Measurements from ENCODE around the gene FAR1. TPM values are rescaled to one million over a fixed set of nuclear protein-coding genes. Genes with fewer than 3 reads are reported as not detected.
"Not testable (repeated sequence)": the region's sequence is repeated elsewhere in the genome, so short reads cannot be mapped to it uniquely, and the experiment has no call there.

Gene FAR1, protein sequence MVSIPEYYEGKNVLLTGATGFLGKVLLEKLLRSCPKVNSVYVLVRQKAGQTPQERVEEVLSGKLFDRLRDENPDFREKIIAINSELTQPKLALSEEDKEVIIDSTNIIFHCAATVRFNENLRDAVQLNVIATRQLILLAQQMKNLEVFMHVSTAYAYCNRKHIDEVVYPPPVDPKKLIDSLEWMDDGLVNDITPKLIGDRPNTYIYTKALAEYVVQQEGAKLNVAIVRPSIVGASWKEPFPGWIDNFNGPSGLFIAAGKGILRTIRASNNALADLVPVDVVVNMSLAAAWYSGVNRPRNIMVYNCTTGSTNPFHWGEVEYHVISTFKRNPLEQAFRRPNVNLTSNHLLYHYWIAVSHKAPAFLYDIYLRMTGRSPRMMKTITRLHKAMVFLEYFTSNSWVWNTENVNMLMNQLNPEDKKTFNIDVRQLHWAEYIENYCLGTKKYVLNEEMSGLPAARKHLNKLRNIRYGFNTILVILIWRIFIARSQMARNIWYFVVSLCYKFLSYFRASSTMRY
- 14.0 TPM for polyA plus RNA-seq

DNA sequence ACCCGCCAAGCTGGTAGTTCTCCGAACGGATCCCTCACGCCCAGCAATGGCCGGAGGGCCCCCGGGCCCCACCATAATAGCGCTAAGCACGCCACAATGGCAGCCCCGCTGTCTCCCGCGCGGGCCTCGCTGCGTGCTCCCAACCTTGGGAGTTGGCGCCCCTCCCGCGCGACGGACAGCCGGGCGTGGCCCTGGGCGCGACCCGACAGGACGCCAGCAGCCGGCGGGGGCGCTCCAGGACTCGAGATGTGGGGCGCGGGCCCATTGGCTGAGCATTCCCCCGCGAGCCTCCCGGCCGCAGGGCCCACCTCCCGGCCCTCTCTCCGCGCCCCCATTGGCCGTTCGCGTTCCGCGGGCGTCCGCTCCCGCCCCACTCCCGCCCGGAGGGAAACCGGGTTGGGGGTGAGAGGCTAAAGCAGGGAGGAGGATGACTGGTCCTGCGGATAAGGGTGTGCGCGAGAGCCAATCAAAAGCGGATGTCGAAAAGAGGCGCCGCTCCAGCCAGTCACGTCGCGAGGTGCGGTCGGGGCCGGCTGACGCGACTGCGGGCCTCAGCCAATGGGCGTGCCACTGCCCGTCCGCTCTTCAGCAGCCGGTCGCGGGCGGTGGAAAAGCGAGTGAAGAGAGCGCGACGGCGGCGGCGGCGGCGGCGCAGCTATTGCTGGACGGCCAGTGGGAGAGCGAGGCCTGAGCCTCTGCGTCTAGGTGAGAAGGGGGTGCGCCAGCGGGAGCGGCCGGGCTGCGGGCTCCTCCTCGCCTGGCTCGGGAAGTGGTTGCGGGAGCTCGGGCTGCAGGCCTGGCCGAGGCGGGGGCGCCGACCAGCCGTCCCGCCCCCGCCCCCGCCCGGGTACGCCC is at the start of gene FAR1:
FAR1 (plus strand) TSS at position 567 of the 855 bp plus-strand sequence. CDS start 26,098 bp downstream, outside the sequence.
- peaks cover 28 to 41% (median 38%) of the 10 kb centered on the region in 3 donors for H3K4me1 Mint-ChIP-seq
- peak within 1 kb of the TSS; percentile 91 to 100 (median 97) for H3K4me3 Mint-ChIP-seq
- no peaks in the 10 kb centered on the region for H3K36me3 Mint-ChIP-seq

DNA sequence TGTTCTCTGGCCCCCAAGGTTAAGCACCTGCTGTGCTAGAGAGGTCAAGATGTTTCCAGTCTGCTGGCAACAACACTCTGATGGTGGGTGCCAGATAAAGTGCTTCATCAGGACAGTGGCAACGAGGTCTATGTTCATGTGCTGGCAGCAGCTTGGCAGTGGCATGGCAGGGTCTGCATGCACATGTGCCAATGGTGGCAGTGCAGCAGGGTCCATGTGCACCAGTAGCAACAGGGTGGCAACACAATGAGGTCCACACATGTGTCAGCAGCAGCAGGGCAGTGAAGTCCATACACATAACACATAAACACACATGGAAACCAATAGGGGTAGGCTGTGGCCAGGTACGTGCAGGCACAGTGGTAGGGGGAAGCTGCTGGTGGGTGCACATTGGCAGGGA is 48.4 kb upstream of the FAR1 start:
- no peak overlapping the region for H3K4me3 Mint-ChIP-seq
- no peaks in the 10 kb centered on the region for H3K4me1 Mint-ChIP-seq
- H3K27me3 Mint-ChIP-seq = peaks cover 1% of the 10 kb centered on the region
- H3K27ac Mint-ChIP-seq = no peak overlapping the region
- peaks cover 5 to 25% (median 22%) of the 10 kb centered on the region in 3 donors for H3K9me3 Mint-ChIP-seq
- no peaks in the 10 kb centered on the region for H3K36me3 Mint-ChIP-seq

More for the DNA sequence above, at the start of gene FAR1:
- H3K27ac Mint-ChIP-seq = peak within 1 kb of the TSS; percentile 76 to 96 (median 86)
- no peaks in the 10 kb centered on the region for H3K9me3 Mint-ChIP-seq
- no peaks in the 10 kb centered on the region for H3K27me3 Mint-ChIP-seq

DNA sequence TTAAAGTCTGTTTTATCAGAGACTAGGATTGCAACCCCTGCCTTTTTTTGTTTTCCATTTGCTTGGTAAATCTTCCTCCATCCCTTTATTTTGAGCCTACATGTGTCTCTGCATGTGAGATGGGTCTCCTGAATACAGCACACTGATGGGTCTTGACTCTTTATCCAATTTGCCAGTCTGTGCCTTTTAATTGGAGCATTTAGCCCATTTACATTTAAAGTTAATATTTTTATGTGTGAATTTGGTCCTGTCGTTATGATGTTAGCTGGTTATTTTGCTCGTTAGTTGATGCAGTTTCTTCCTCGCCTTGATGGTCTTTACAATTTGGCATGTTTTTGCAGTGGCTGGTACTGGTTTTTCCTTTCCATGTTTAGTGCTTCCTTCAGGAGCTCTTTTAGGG is 41.6 kb upstream of the FAR1 start:
- H3K4me3 Mint-ChIP-seq = peak overlapping the region in 1 of 4 donors; percentile 8
- not testable (repeated sequence) for H3K9me3 Mint-ChIP-seq, H3K27ac Mint-ChIP-seq, H3K27me3 Mint-ChIP-seq, H3K4me1 Mint-ChIP-seq, H3K36me3 Mint-ChIP-seq

DNA sequence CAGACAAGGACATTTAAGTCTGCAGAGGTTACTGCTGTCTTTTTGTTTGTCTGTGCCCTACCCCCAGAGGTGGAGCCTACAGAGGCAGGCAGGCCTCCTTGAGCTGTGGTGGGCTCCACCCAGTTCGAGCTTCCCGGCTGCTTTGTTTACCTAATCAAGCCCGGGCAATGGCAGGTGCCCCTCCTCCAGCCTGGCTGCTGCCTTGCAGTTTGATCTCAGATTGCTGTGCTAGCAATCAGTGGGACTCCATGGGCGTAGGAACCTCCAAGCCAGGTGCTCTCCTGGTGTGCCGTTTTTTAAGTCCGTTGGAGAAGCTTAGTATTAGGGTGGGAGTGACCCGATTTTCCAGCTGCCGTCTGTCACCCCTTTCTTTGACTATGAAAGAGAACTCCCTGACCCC is 39.8 kb upstream of the FAR1 start:
- not testable (repeated sequence) for H3K27ac Mint-ChIP-seq, H3K9me3 Mint-ChIP-seq, H3K36me3 Mint-ChIP-seq, H3K4me3 Mint-ChIP-seq, H3K27me3 Mint-ChIP-seq, H3K4me1 Mint-ChIP-seq

DNA sequence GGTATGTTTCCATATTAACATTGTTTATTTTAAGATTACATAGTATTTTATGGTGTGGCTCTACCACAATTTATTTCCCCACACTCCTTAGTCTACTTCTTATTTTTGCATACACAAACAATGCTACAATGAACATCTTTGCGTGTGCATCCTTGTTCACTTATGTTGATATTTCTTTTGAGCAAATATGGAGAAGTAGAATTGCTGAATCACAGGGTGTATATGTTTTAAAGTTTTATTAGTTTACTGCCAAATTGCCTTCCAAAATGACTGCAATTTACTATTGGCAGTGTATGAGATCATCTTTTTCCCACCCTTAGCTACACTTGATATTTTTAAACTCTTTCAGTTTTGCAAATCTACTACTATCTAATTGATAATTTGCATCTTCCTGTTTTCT is 38.7 kb upstream of the FAR1 start:
- H3K27me3 Mint-ChIP-seq = peaks cover 7% of the 10 kb centered on the region
- no peak overlapping the region for H3K4me3 Mint-ChIP-seq
- H3K4me1 Mint-ChIP-seq = peaks cover 0 to 2% (median 0%) of the 10 kb centered on the region in 3 donors
- H3K36me3 Mint-ChIP-seq = no peaks in the 10 kb centered on the region
- H3K9me3 Mint-ChIP-seq = peaks cover 1 to 7% (median 6%) of the 10 kb centered on the region in 3 donors
- no peak overlapping the region for H3K27ac Mint-ChIP-seq

DNA sequence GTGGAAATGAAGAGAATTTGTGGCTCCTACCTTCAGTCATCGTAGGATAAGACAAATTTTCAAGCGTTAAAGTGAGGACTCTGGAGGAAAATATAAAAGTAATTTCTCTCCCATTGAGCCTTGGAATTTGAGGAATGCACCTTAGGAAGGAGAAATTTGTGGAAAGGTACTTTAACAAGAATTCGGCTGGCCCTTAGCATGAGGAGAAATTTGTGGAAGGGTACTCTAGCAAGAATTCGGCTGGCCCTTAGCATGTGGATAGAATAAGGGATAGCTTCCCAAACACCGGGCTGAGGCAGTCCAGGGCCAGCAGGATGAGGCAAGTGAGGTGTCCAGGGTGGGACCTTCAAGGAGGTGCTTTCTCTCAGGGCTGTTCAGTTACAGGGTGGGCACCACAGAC is 33.2 kb upstream of the FAR1 start:
- H3K27ac Mint-ChIP-seq = no peak overlapping the region
- peaks cover 3% of the 10 kb centered on the region for H3K36me3 Mint-ChIP-seq
- peaks cover 4% of the 10 kb centered on the region for H3K27me3 Mint-ChIP-seq
- H3K9me3 Mint-ChIP-seq = peaks cover 0 to 11% (median 1%) of the 10 kb centered on the region in 3 donors
- H3K4me3 Mint-ChIP-seq = no peak overlapping the region
- H3K4me1 Mint-ChIP-seq = peaks cover 0 to 1% (median 0%) of the 10 kb centered on the region in 3 donors

DNA sequence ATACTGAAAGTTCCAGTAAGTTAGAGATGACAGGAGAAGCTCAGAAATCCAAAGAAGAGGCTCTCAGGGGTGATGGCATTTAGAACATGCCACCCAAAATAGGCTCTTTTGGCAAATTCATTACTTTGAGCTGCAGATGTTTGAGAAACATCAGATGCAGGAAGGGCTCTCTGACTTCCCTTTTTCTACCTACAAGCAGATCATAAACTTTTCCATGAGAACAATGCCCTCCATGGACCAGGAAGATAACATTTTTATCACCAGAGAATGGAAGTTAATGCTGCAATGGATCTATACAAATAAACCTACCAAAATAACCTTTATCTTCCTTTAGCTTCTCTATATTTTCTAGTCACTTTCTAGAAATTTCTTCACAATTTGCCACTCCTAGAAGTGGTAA is 32.7 kb upstream of the FAR1 start:
- H3K27me3 Mint-ChIP-seq = peaks cover 4% of the 10 kb centered on the region
- H3K36me3 Mint-ChIP-seq = peaks cover 3% of the 10 kb centered on the region
- peaks cover 0 to 11% (median 1%) of the 10 kb centered on the region in 3 donors for H3K9me3 Mint-ChIP-seq
- peaks cover 0 to 1% (median 0%) of the 10 kb centered on the region in 3 donors for H3K4me1 Mint-ChIP-seq
- H3K27ac Mint-ChIP-seq = no peak overlapping the region
- H3K4me3 Mint-ChIP-seq = no peak overlapping the region

DNA sequence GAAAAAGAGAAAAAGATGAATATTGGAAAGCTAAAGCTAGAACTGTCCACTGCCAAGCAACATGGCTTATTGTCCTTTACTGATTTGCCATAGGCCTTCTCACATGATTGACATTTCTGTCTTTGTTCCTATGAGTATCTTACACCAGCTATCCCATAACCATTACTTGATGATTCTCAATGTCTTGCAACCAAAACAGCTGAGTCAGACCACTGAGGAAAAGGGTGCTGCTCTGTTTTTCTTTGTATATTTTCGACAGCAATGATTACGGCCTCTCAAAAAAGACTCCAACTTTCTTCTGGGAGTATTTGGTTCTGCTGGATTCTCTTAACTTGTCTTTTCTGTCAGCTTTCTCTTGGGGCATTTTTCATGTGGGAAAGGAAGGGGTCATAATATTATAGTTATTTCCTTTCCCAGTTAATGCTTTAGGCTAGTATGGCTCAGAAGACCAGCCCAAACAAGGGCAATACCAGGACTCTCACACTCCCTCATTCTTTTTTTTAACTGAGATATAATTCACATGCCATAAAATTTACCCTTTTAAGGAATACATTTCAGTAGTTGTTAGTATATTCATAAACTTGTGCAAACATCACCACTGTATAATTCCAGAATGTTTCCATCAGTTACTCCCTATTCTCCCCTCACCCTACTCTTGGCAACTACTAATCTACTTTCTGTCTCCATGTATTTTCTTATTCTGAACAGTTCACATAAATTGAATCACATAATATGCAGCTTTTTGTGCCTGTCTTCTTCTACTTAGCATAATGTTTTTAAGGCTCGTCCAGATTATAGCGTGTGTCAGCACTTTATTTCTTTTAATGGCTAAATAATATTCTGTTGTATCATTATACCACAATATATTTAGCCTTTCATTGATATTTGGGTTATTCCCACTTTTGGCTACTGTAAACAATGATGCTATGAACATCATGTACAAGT is 31.1 kb upstream of the FAR1 start:
- peak overlapping the region in 1 of 3 donors; percentile 1 for H3K27ac Mint-ChIP-seq
- H3K27me3 Mint-ChIP-seq = peaks cover 5% of the 10 kb centered on the region
- H3K9me3 Mint-ChIP-seq = peaks cover 0 to 8% (median 1%) of the 10 kb centered on the region in 3 donors
- H3K4me1 Mint-ChIP-seq = peaks cover 0 to 1% (median 0%) of the 10 kb centered on the region in 3 donors
- H3K36me3 Mint-ChIP-seq = peaks cover 3% of the 10 kb centered on the region
- H3K4me3 Mint-ChIP-seq = no peak overlapping the region

DNA sequence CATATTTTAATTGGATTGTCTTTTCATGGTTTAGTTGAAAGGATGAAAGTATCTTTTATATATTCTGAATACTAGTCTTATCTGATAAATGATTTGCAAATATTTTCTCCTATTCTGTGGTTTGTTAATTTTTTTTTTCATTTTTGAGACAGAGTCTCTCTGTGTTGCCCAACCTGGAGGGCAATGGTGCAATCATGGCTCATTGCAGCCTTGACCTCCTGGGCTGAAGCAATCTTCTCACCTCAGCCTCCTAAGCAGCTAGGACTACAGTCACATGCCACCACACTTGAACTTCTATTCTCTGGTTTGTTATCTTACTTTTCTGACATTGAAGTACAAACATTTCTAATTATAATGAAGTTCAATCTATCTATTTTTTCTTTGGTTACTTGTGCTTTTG is 30.0 kb upstream of the FAR1 start:
- H3K36me3 Mint-ChIP-seq = peaks cover 3% of the 10 kb centered on the region
- peaks cover 5% of the 10 kb centered on the region for H3K27me3 Mint-ChIP-seq
- no peak overlapping the region for H3K27ac Mint-ChIP-seq
- H3K4me1 Mint-ChIP-seq = peaks cover 0 to 1% (median 0%) of the 10 kb centered on the region in 3 donors
- no peak overlapping the region for H3K4me3 Mint-ChIP-seq
- peaks cover 0 to 5% (median 1%) of the 10 kb centered on the region in 3 donors for H3K9me3 Mint-ChIP-seq

DNA sequence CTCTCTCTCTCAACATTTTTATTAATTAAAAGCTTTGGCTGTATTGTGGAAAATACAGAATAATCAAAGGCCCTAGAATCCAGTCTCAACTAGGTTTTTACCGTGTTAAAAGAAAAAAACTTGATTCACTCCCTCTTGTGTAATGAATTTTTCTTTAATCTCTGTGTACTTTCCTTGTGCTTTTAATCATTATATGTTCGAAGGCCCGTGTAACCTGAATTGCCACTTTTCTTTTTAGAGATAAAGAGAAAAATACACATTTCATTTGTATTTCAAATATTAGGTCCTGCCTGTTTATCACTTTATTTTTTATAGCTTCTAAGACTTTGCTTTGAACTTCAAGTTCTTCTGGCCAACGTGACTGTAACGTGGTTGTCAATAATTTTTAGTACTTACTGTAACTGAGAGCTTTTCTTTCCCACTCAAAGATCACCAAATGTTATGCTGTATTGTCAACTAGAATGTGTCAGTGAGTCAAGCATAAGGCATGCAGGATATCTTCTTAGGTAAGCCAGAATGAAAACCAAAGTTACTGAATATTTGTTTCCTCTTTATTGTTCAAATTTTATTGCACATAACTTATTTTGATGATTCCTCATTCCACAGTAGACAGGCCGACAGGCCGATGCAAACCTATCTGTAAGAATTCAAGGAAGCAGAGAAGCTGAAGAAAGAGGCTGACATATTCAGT is 23.3 kb upstream of the FAR1 start:
- Mint-ChIP-seq H3K4me1 (peaks cover 0 to 3% (median 0%) of the 10 kb centered on the region in 3 donors), H3K36me3 (no peaks in the 10 kb centered on the region), H3K4me3 (no peak overlapping the region), H3K27ac (no peak overlapping the region), H3K9me3 (peaks cover 0 to 2% (median 1%) of the 10 kb centered on the region in 3 donors), H3K27me3 (peaks cover 11% of the 10 kb centered on the region)

DNA sequence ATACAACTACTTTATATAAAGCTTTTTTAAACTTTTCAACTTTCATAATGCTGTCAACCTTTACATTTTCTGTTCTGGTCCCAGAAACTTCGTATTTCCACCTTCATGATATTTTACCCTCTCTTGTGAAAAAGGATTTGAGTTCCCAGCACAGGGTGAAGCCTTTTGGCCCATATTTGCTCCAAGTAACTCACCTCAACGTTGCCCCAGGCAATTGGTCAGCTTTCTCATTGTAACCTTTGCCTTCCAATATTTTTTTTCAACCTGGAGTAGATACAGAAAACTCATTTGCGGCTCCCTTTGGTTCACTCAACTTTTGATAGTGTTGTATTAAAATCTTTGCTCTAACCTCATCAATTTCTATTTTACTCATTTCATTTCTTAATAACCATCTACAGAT is 21.1 kb upstream of the FAR1 start:
- Mint-ChIP-seq H3K27me3 (peaks cover 22% of the 10 kb centered on the region), H3K9me3 (peaks cover 0 to 2% (median 1%) of the 10 kb centered on the region in 3 donors), H3K4me1 (peaks cover 0 to 3% (median 0%) of the 10 kb centered on the region in 3 donors), H3K4me3 (no peak overlapping the region), H3K27ac (no peak overlapping the region), H3K36me3 (no peaks in the 10 kb centered on the region)

DNA sequence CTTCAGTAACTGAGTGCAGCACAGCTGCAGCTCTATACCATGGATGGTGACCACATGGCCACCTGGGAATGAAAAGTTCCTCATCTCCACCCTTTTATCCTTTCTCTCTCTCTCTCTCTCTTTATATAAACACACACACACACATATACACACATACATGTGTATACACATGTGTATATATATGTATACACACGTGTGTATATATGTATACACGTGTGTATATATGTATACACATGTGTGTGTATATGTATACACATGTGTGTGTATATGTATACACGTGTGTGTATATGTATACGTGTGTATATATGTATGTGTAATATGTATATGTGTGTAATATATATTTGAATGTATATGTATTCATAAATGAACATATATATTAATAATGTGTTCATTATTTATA is 18.8 kb upstream of the FAR1 start:
- H3K4me1 Mint-ChIP-seq = peaks cover 0 to 3% (median 0%) of the 10 kb centered on the region in 3 donors
- H3K9me3 Mint-ChIP-seq = peaks cover 0 to 2% (median 1%) of the 10 kb centered on the region in 3 donors
- no peaks in the 10 kb centered on the region for H3K36me3 Mint-ChIP-seq
- peaks cover 33% of the 10 kb centered on the region for H3K27me3 Mint-ChIP-seq
- no peak overlapping the region for H3K27ac Mint-ChIP-seq
- H3K4me3 Mint-ChIP-seq = no peak overlapping the region

DNA sequence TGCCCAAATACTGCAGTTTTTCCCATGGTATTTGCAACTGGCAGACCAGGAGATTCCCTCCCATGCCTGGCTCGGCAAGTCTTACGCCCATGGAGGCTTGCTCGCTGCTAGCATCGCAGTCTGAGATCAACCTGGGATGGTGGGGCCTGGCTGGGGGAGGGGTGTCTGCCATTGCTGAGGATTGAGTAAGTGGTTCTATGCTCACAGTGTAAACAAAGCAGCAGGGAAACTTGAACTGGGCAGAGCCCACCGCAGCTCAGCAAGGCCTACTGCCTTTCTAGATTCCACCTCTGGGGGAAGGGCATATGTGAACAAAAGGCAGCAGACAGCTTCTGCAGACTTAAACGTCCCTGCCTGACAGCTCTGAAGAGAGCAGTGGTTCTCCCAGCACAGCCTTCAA is 17.0 kb upstream of the FAR1 start:
- Mint-ChIP-seq H3K27ac (peak overlapping the region in 1 of 3 donors; percentile 63), H3K27me3 (peaks cover 32% of the 10 kb centered on the region)
- not testable (repeated sequence) for H3K4me3 Mint-ChIP-seq, H3K4me1 Mint-ChIP-seq, H3K36me3 Mint-ChIP-seq, H3K9me3 Mint-ChIP-seq
